GM13977 (cell line): ENCODE measurements around the gene RPL32.

Source experiments
- DNase-seq: peaks from one replicate; pipeline ENCODE4 v3.0.0; 2012; ENCODE audit warnings: low spot score
- CTCF ChIP-seq: IDR thresholded peaks from 2 replicates; pipeline ENCODE4 v1.5.1; 2012; ENCODE audit warnings: mild to moderate bottlenecking, control low read depth; ENCODE audit not compliant: insufficient read depth; ENCODE audit errors: extremely low read depth, missing control alignments
- in situ Hi-C: fragments of 300-500 bp; cut with MboI; formaldehyde crosslinking; loops from one replicate; pipeline ENCODE4 v1.12.0; 2022; ENCODE audit warnings: low sequenced_read_pairs, low pct_unique_long_range_greater_than_20kb, mixed read lengths, inconsistent platforms; ENCODE audit not compliant: unreplicated experiment

The RPL32 gene

GRCh38 chr3:12875857-12876836, 34.8 kb upstream of the RPL32 start:
- no peak for DNase-seq
- TF ChIP-seq CTCF, result peak; percentile 49
- in situ Hi-C loops, result no loop called here

GRCh38 chr3:12871404-12871983, 30.1 kb upstream of the RPL32 start:
- no peak for TF ChIP-seq CTCF
- DNase-seq, result no peak
- in situ Hi-C loops, result no loop called here

GRCh38 chr3:12870942-12871341, 29.6 kb upstream of the RPL32 start:
- in situ Hi-C loops, result no loop called here
- no peak for DNase-seq
- TF ChIP-seq CTCF, result no peak

GRCh38 chr3:12869035-12869621, 27.8 kb upstream of the RPL32 start:
- peak; percentile 85 for DNase-seq
- no peak for TF ChIP-seq CTCF
- in situ Hi-C loops, result no loop called here

- DNase-seq, result peak; percentile 83
- in situ Hi-C loops, result no loop called here
- peak; percentile 94 for TF ChIP-seq CTCF
Observed at GRCh38 chr3:12868039-12869034, 27.0 kb upstream of the RPL32 start.

GRCh38 chr3:12866836-12867235, 25.5 kb upstream of the RPL32 start:
- TF ChIP-seq CTCF, result no peak
- in situ Hi-C loops, result no loop called here
- no peak for DNase-seq
